Osteoblast (primary cell): ENCODE measurements around the gene ARNT2. TPM values are rescaled to one million over a fixed set of nuclear protein-coding genes. Genes with fewer than 3 reads are reported as not detected.
A peak's percentile ranks its signal among the peaks of the same experiment; 100 is the strongest.

ENCODE experiments used
- DNase-seq: peaks from one replicate; pipeline ENCODE4 v3.0.0; 2011; ENCODE audit warnings: low spot score, mixed read lengths; ENCODE audit not compliant: insufficient read length; ENCODE audit errors: missing footprints
- H2AFZ ChIP-seq: 2 replicates; pipeline ENCODE4 v1.6.0; 2011; ENCODE audit warnings: mild to moderate bottlenecking, low read length
- H3K27ac ChIP-seq: 2 replicates; pipeline ENCODE4 v1.5.1; 2011; ENCODE audit warnings: mild to moderate bottlenecking, low read depth, low read length, moderate library complexity
- H3K27me3 ChIP-seq: 2 replicates; pipeline ENCODE4 v1.6.0; 2012; ENCODE audit warnings: mild to moderate bottlenecking, control low read depth, inconsistent platforms, low read length, moderate library complexity; ENCODE audit not compliant: insufficient read depth
- H3K36me3 ChIP-seq: 2 replicates; pipeline ENCODE4 v1.5.1; 2011; ENCODE audit warnings: mild to moderate bottlenecking, low read length, control low read depth, moderate library complexity; ENCODE audit not compliant: insufficient read depth
- H3K4me1 ChIP-seq: 2 replicates; pipeline ENCODE4 v1.5.1; 2011; ENCODE audit warnings: mild to moderate bottlenecking, low read length, control low read depth, moderate library complexity; ENCODE audit not compliant: insufficient read depth
- H3K4me2 ChIP-seq: 2 replicates; pipeline ENCODE4 v1.6.0; 2011; ENCODE audit warnings: mild to moderate bottlenecking, low read length; ENCODE audit not compliant: insufficient read depth
- H3K4me3 ChIP-seq: fragments of 200-600 bp; sonication (generic); 3 replicates; pipeline ENCODE4 v1.5.1; 2012; ENCODE audit warnings: mild to moderate bottlenecking, low read length, inconsistent platforms; ENCODE audit not compliant: insufficient read depth
- H3K79me2 ChIP-seq: 2 replicates; pipeline ENCODE4 v1.6.0; 2012; ENCODE audit warnings: mild to moderate bottlenecking, low read length, control low read depth, inconsistent platforms; ENCODE audit not compliant: insufficient read depth
- H3K9me3 ChIP-seq: 2 replicates; pipeline ENCODE4 v1.5.1; 2011; ENCODE audit warnings: low read depth, low read length, control low read depth
- H4K20me1 ChIP-seq: 2 replicates; pipeline ENCODE4 v1.6.0; 2012; ENCODE audit warnings: mild to moderate bottlenecking, low read length, control low read depth; ENCODE audit not compliant: insufficient read depth
- CTCF ChIP-seq: IDR thresholded peaks from 2 replicates; pipeline ENCODE4 v1.5.1; 2011; ENCODE audit warnings: mild to moderate bottlenecking, low read depth, low read length, moderate library complexity; ENCODE audit errors: extremely low read depth
- total RNA-seq: library from RNA; depleted of rRNA; stranded (reverse); fragments of >200 nt; gene quantifications from 2 replicates; pipeline ENCODE4 v1.2.3, GENCODE V29; 2012

The ARNT2 gene
- total RNA-seq, 1 donor = 30.0 TPM

- Histone ChIP-seq H4K20me1 (no peaks in the 10 kb centered on the region), H3K4me2 (no peak overlapping the region), H2AFZ (no peak overlapping the region), H3K9me3 (no peaks in the 10 kb centered on the region), H3K4me1 (peaks cover 65% of the 10 kb centered on the region), H3K4me3 (no peak overlapping the region), H3K79me2 (no peaks in the 10 kb centered on the region), H3K27ac (peak overlapping the region; percentile 88), H3K27me3 (no peaks in the 10 kb centered on the region), H3K36me3 (no peaks in the 10 kb centered on the region)
- no peak for TF ChIP-seq CTCF
- DNase-seq = no peak
Observed at GRCh38 chr15:80484333-80484864, 80.2 kb downstream of the ARNT2 start.

- H3K4me2 ChIP-seq = no peak overlapping the region
- no peaks in the 10 kb centered on the region for H3K36me3 ChIP-seq
- no peak overlapping the region for H2AFZ ChIP-seq
- H3K79me2 ChIP-seq = no peaks in the 10 kb centered on the region
- H3K4me3 ChIP-seq = no peak overlapping the region
- no peak overlapping the region for H3K27ac ChIP-seq
- no peak for DNase-seq
- H3K9me3 ChIP-seq = no peaks in the 10 kb centered on the region
- TF ChIP-seq CTCF = no peak
- no peaks in the 10 kb centered on the region for H3K27me3 ChIP-seq
- H3K4me1 ChIP-seq = peaks cover 62% of the 10 kb centered on the region
- no peaks in the 10 kb centered on the region for H4K20me1 ChIP-seq
Observed at GRCh38 chr15:80485370-80486164, 81.4 kb downstream of the ARNT2 start.

DNA sequence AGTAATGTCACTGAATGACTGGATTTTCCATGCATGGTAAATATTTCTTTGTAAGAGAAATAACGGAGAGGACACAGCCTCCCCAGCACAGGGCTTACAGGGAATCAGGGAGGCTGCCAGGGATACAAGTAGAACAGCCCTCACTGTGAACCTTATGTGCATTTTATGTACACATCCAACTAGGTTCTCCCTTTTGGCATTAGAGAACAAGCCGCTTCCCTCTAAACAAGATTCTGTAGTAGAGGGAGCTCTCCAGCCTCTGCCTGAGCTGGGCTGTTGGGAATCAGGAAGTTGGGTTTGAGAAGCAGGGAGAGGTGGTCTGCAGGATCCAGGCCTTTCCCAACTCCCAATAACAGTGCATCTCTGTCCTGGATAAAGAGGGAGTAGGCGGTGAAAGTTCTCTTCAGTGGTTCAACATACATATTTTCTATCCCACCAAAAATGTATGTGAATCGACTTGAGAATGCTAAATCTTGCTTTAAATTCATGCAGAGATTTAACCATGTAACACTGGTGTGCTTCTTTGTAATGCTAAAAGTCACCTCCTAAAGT is 83.7 kb downstream of the ARNT2 start:
- Histone ChIP-seq H2AFZ (no peak overlapping the region), H3K4me2 (no peak overlapping the region), H3K9me3 (no peaks in the 10 kb centered on the region), H3K4me1 (peaks cover 39% of the 10 kb centered on the region), H3K27me3 (no peaks in the 10 kb centered on the region), H3K36me3 (no peaks in the 10 kb centered on the region), H3K79me2 (no peaks in the 10 kb centered on the region), H4K20me1 (no peaks in the 10 kb centered on the region), H3K4me3 (no peak overlapping the region), H3K27ac (peak overlapping the region; percentile 92)
- TF ChIP-seq CTCF = no peak
- no peak for DNase-seq

- DNase-seq = peak; percentile 90
- TF ChIP-seq CTCF = no peak
- H3K4me3 ChIP-seq = no peak overlapping the region
- no peaks in the 10 kb centered on the region for H3K9me3 ChIP-seq
- H3K27ac ChIP-seq = peak overlapping the region; percentile 92
- H3K4me2 ChIP-seq = peak overlapping the region; percentile 7
- H3K4me1 ChIP-seq = peaks cover 36% of the 10 kb centered on the region
- no peaks in the 10 kb centered on the region for H3K36me3 ChIP-seq
- H3K27me3 ChIP-seq = no peaks in the 10 kb centered on the region
- no peak overlapping the region for H2AFZ ChIP-seq
- no peaks in the 10 kb centered on the region for H3K79me2 ChIP-seq
- H4K20me1 ChIP-seq = no peaks in the 10 kb centered on the region
Observed at GRCh38 chr15:80489030-80489594, 84.9 kb downstream of the ARNT2 start.
